T-helper 17 cell (primary cell): ENCODE measurements around the gene EEF2. TPM values are rescaled to one million over a fixed set of nuclear protein-coding genes. Genes with fewer than 3 reads are reported as not detected.
"Not testable (repeated sequence)": the region's sequence is repeated elsewhere in the genome, so short reads cannot be mapped to it uniquely, and the experiment has no call there.

ENCODE experiments used
- ATAC-seq: fragments of 150-1000 bp; cut with Tn5 transposase; 2 replicates; pipeline ENCODE4 v1.10.0; 2021; ENCODE audit warnings: mild to moderate bottlenecking, moderate library complexity
- DNase-seq, 3 donors: peaks; one replicate each; pipeline versions ENCODE4 v3.0.0 to v3.0.0-alpha.2; 2020 to 2021
- H3K9me3 ChIP-seq: one replicate; pipeline ENCODE4 v1.7.0; 2013; ENCODE audit warnings: low read length, mild to moderate bottlenecking; ENCODE audit not compliant: control insufficient read depth, poor library complexity, severe bottlenecking
- H3K27ac Mint-ChIP-seq: one replicate; pipeline ENCODE4 v1.8.0; 2022; ENCODE audit warnings: mild to moderate bottlenecking, moderate library complexity, mixed read lengths
- H3K27me3 Mint-ChIP-seq: one replicate; pipeline ENCODE4 v1.8.0; 2022; ENCODE audit warnings: mixed read lengths
- H3K36me3 Mint-ChIP-seq: one replicate; pipeline ENCODE4 v1.8.0; 2022; ENCODE audit warnings: low read depth, mixed read lengths
- H3K4me1 Mint-ChIP-seq: one replicate; pipeline ENCODE4 v1.8.0; 2022; ENCODE audit warnings: mild to moderate bottlenecking, mixed read lengths
- H3K4me3 Mint-ChIP-seq: one replicate; pipeline ENCODE4 v1.8.0; 2022; ENCODE audit warnings: mild to moderate bottlenecking, moderate library complexity, mixed read lengths
- total RNA-seq, 4 donors: library from RNA in 2 of 4; stranded (reverse) in 2 of 4; gene quantifications; one replicate each; pipeline ENCODE4 v1.2.3 and lab custom pipeline; 2022 to 2026

Gene EEF2
- total RNA-seq, 2 donors from 2014 or later = 2,788 to 2,859 TPM

GRCh38 chr19:3949997-3950859 is 35.0 kb downstream of the EEF2 start:
- DNase-seq (no peak), ATAC-seq (no peak)
- Mint-ChIP-seq H3K4me3 (no peak overlapping the region), H3K27me3 (peaks cover 12% of the 10 kb centered on the region), H3K4me1 (peaks cover 10% of the 10 kb centered on the region), H3K36me3 (no peaks in the 10 kb centered on the region), H3K27ac (no peak overlapping the region)
- no peaks in the 10 kb centered on the region for H3K9me3 ChIP-seq

- H3K4me3 Mint-ChIP-seq = no peak overlapping the region
- ATAC-seq (no peak), DNase-seq (no peak)
- H3K27me3 Mint-ChIP-seq = peaks cover 12% of the 10 kb centered on the region
- H3K9me3 ChIP-seq = no peaks in the 10 kb centered on the region
- no peaks in the 10 kb centered on the region for H3K36me3 Mint-ChIP-seq
- H3K27ac Mint-ChIP-seq = no peak overlapping the region
- peaks cover 8% of the 10 kb centered on the region for H3K4me1 Mint-ChIP-seq
Observed at GRCh38 chr19:3949294-3949693, 36.0 kb downstream of the EEF2 start.

GRCh38 chr19:3947316-3947933 is 37.8 kb downstream of the EEF2 start:
- DNase-seq, H3K4me1 Mint-ChIP-seq, H3K4me3 Mint-ChIP-seq, H3K27me3 Mint-ChIP-seq, H3K36me3 Mint-ChIP-seq, H3K9me3 ChIP-seq, ATAC-seq, H3K27ac Mint-ChIP-seq: not testable (repeated sequence)

GRCh38 chr19:3945838-3946237 is 39.4 kb downstream of the EEF2 start:
- no peak overlapping the region for H3K4me3 Mint-ChIP-seq
- no peaks in the 10 kb centered on the region for H3K9me3 ChIP-seq
- no peaks in the 10 kb centered on the region for H3K36me3 Mint-ChIP-seq
- DNase-seq (no peak), ATAC-seq (no peak)
- no peaks in the 10 kb centered on the region for H3K27me3 Mint-ChIP-seq
- H3K27ac Mint-ChIP-seq = no peak overlapping the region
- H3K4me1 Mint-ChIP-seq = no peaks in the 10 kb centered on the region

- H3K9me3 ChIP-seq = no peaks in the 10 kb centered on the region
- no peak for DNase-seq
- Mint-ChIP-seq H3K27me3 (no peaks in the 10 kb centered on the region), H3K4me3 (no peak overlapping the region), H3K27ac (no peak overlapping the region), H3K36me3 (no peaks in the 10 kb centered on the region), H3K4me1 (no peaks in the 10 kb centered on the region)
- ATAC-seq = no peak
Observed at GRCh38 chr19:3944018-3944721, 41.1 kb downstream of the EEF2 start.

GRCh38 chr19:3942790-3943409 is 42.4 kb downstream of the EEF2 start:
- H3K4me3 Mint-ChIP-seq = no peak overlapping the region
- no peaks in the 10 kb centered on the region for H3K36me3 Mint-ChIP-seq
- ATAC-seq = no peak
- no peaks in the 10 kb centered on the region for H3K4me1 Mint-ChIP-seq
- no peaks in the 10 kb centered on the region for H3K27me3 Mint-ChIP-seq
- DNase-seq = no peak
- no peaks in the 10 kb centered on the region for H3K9me3 ChIP-seq
- no peak overlapping the region for H3K27ac Mint-ChIP-seq

- not testable (repeated sequence) for H3K4me1 Mint-ChIP-seq, H3K4me3 Mint-ChIP-seq, H3K27me3 Mint-ChIP-seq, H3K9me3 ChIP-seq, ATAC-seq, DNase-seq, H3K27ac Mint-ChIP-seq, H3K36me3 Mint-ChIP-seq
Observed at GRCh38 chr19:3938300-3938950, 46.8 kb downstream of the EEF2 start.

GRCh38 chr19:3936506-3937442 is 48.5 kb downstream of the EEF2 start:
- ATAC-seq = no peak
- no peaks in the 10 kb centered on the region for H3K4me1 Mint-ChIP-seq

GRCh38 chr19:3932931-3933810 is 52.1 kb downstream of the EEF2 start, which contains the start of gene NMRK2:
Gene NMRK2, plus strand, starts transcription at chr19:3933069. Its CDS starts 603 bp downstream, at chr19:3933672.
- Mint-ChIP-seq H3K27ac (no peak within 1 kb of the TSS), H3K27me3 (peaks cover 17% of the 10 kb centered on the region), H3K4me3 (no peak within 1 kb of the TSS), H3K36me3 (no peaks in the 10 kb centered on the region), H3K4me1 (no peaks in the 10 kb centered on the region)
- no peaks in the 10 kb centered on the region for H3K9me3 ChIP-seq
- ATAC-seq (no peak), DNase-seq (no peak)

More at GRCh38 chr19:3936506-3937442, 48.5 kb downstream of the EEF2 start:
- H3K9me3 ChIP-seq = no peaks in the 10 kb centered on the region
- no peak overlapping the region for H3K4me3 Mint-ChIP-seq
- DNase-seq = no peak
- no peaks in the 10 kb centered on the region for H3K36me3 Mint-ChIP-seq
- H3K27me3 Mint-ChIP-seq = peaks cover 8% of the 10 kb centered on the region
- no peak overlapping the region for H3K27ac Mint-ChIP-seq

- H3K27ac Mint-ChIP-seq = no peak overlapping the region
- H3K36me3 Mint-ChIP-seq = no peaks in the 10 kb centered on the region
- peaks cover 17% of the 10 kb centered on the region for H3K27me3 Mint-ChIP-seq
- H3K9me3 ChIP-seq = no peaks in the 10 kb centered on the region
- H3K4me3 Mint-ChIP-seq = no peak overlapping the region
- no peaks in the 10 kb centered on the region for H3K4me1 Mint-ChIP-seq
- ATAC-seq (no peak), DNase-seq (no peak)
Observed at GRCh38 chr19:3931041-3931440, 54.2 kb downstream of the EEF2 start.
